Fibroblast of skin of back (primary cell): Measurements from ENCODE around the gene FOXN3.

ENCODE experiments used
- DNase-seq: peaks from one replicate; pipeline ENCODE4 v3.0.0-alpha.2; 2013

Gene FOXN3

GRCh38 chr14:89249065-89249695, 167.9 kb downstream of the FOXN3 start:
- DNase-seq, result no peak

- DNase-seq, result no peak
Measured at GRCh38 chr14:89248411-89249064, 168.5 kb downstream of the FOXN3 start.

GRCh38 chr14:89247457-89248122, 169.4 kb downstream of the FOXN3 start:
- no peak for DNase-seq

- no peak for DNase-seq
Measured at GRCh38 chr14:89246290-89246689, 170.7 kb downstream of the FOXN3 start.

GRCh38 chr14:89245802-89246201, 171.2 kb downstream of the FOXN3 start:
- DNase-seq, result no peak

GRCh38 chr14:89244720-89245119, 172.3 kb downstream of the FOXN3 start:
- DNase-seq, result no peak

GRCh38 chr14:89243741-89244140, 173.3 kb downstream of the FOXN3 start:
- DNase-seq, result no peak

GRCh38 chr14:89243286-89243685, 173.7 kb downstream of the FOXN3 start:
- DNase-seq, result no peak

- no peak for DNase-seq
Measured at GRCh38 chr14:89242652-89243279, 174.3 kb downstream of the FOXN3 start.

GRCh38 chr14:89241934-89242651, 174.9 kb downstream of the FOXN3 start:
- no peak for DNase-seq

- DNase-seq, result no peak
Measured at GRCh38 chr14:89241257-89241656, 175.8 kb downstream of the FOXN3 start.

GRCh38 chr14:89240414-89240813, 176.6 kb downstream of the FOXN3 start:
- peak; percentile 70 for DNase-seq

- DNase-seq, result no peak
Measured at GRCh38 chr14:89239023-89239422, 178.0 kb downstream of the FOXN3 start.

GRCh38 chr14:89237921-89238529, 179.0 kb downstream of the FOXN3 start:
- peak; percentile 8 for DNase-seq

- DNase-seq, result peak; percentile 56
Measured at GRCh38 chr14:89236851-89237250, 180.2 kb downstream of the FOXN3 start.

GRCh38 chr14:89233184-89233583, 183.8 kb downstream of the FOXN3 start:
- no peak for DNase-seq

- no peak for DNase-seq
Measured at GRCh38 chr14:89232265-89233070, 184.6 kb downstream of the FOXN3 start.

GRCh38 chr14:89231426-89232113, 185.5 kb downstream of the FOXN3 start:
- no peak for DNase-seq

- DNase-seq, result no peak
Measured at GRCh38 chr14:89228921-89229639, 188.0 kb downstream of the FOXN3 start.

GRCh38 chr14:89227496-89227836, 189.6 kb downstream of the FOXN3 start:
- DNase-seq, result no peak
